Testis (tissue), 2 donors: ENCODE measurements around the gene TRAF2.

Experiments
- CTCF ChIP-seq, 3 experiments: fragments of 450-650 bp in 2 of 3; fragments of 200-600 bp in 1 of 3; sonication (generic) in 1 of 3; IDR thresholded peaks; one replicate each; pipeline ENCODE4 v1.5.1; 2016 to 2019; ENCODE audit warnings: antibody characterized with exemption in 3 of 3, mild to moderate bottlenecking in 2 of 3, moderate library complexity in 1 of 3
- POLR2A ChIP-seq: fragments of 450-650 bp; IDR thresholded peaks from one replicate; pipeline ENCODE4 v1.6.1; 2017; ENCODE audit warnings: antibody characterized with exemption, mild to moderate bottlenecking, moderate library complexity

- TF ChIP-seq CTCF (IDR thresholded peaks at IDR 0.05), result no peak
- TF ChIP-seq POLR2A, result no peak
These were observed 11.2 kb upstream of the TRAF2 start for GRCh38 chr9:136875155-136875554.
